Middle frontal gyrus (tissue), 1 donor: ENCODE data around the gene BPI.
"Not testable (repeated sequence)": the region's sequence is repeated elsewhere in the genome, so short reads cannot be mapped to it uniquely, and the experiment has no call there.

Source experiments
- DNase-seq: peaks from one replicate; pipeline ENCODE4 v3.0.0-alpha.2; 2015; ENCODE audit warnings: low spot score; ENCODE audit errors: extremely low spot score

The BPI gene

GRCh38 chr20:38303908-38304379 is at the start of gene BPI:
TSS of gene BPI (plus strand) at chr20:38304156. CDS start at chr20:38304224, 68 bp downstream.
- no peak for DNase-seq

DNA sequence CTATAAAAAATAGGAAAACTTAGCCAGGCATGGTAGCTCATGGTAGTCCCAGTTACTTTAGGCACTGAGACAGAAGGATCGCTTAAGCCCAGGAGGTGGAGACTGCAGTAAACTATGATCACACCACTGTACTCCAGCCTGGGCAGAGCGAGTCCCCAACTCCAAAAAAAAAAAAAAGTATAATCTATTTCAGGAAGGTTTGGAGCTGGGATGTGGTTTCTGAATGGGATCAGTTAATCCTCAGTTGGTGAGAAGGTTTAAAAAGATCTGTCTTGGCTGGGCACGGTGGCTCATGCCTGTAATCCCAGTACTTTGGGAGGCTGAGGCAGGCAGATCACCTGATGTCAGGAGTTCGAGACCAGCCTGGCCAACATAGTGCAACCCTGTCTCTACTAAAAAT is 49.3 kb upstream of the BPI start:
- not testable (repeated sequence) for DNase-seq

DNA sequence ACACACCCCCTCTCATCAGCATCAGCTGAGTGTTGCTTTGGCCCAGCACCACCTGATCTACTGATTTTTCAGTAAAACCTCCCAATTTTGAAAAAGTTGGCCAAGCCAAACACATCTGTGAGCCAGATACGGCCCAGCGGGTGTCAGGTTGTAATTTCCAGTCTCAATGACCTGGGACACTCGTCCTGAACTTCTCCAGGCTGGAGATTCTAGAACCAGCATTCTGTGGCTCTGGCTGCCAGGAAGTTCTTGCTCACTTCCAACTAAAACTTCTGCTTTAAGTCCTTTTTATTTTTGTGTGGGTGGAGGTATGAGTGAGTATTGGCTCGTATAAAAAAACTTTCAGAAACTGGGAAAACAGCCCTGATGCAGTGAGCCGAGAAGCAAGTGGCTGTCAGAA is 48.6 kb upstream of the BPI start:
- peak; percentile 7 for DNase-seq

DNA sequence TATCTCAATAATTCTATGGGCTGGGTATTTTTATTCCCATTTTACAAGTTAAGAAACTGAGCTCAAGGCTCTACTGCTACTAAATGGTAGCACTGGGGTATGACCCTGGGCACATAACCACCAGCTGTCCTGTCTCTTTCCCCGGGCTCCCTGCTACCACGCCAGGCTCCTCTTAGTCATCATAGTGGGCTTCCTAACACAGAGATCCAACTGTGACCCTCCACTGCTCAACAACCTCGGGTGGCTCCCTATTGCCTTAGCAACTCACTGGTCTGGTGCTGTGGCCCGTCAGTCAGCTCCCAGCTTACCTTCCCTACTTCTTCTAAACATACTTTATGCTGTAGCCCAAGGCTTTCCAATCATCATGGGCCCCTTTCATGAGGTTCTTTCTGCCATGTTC is 47.9 kb upstream of the BPI start:
- DNase-seq, result no peak

GRCh38 chr20:38256966-38257365 is 47.0 kb upstream of the BPI start:
- DNase-seq, result no peak

GRCh38 chr20:38258545-38259215 is 45.3 kb upstream of the BPI start:
- DNase-seq, result no peak

GRCh38 chr20:38260025-38260377 is 44.0 kb upstream of the BPI start:
- no peak for DNase-seq

DNA sequence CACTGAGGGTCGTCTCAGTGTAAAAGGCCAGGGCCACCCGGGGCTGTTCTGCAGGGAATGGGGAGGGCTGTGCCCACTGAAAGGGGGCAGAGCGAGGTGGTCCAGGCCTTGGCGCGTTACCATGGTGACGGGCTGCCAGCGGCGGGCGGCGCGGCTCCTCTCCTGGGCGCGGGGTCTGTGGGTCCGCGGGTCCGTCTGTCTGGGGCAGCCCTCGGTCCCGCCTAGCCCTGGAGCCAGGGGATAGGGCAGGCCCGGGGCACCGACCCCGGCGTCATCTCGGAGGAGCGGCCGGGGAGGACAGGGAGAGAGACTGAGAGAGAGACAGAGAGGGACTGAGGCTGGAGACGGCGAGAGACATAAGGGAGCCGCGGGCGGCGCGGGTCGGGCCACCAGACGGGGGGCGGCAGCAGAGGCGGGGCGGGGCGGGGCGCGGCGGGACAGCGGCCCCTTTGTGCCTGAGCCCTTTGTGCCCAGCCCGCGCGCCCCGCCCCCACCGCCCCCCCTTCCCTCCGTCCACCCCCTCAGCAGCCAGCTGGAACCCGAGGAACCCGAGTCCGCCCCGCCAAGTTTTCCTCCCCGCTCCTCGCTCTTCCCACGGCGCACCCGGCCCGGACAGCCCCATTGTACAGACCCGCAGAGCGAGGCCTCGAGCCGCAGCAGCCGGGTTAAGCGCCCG is 43.4 kb upstream of the BPI start, which contains the start of gene KIAA1755:
Gene KIAA1755 (minus strand): TSS at position 358 of the 676 bp plus-strand sequence. CDS start 235 bp downstream, at position 123.
- DNase-seq, result peak; percentile 23

GRCh38 chr20:38261054-38261390 is 42.9 kb upstream of the BPI start:
- DNase-seq, result no peak

DNA sequence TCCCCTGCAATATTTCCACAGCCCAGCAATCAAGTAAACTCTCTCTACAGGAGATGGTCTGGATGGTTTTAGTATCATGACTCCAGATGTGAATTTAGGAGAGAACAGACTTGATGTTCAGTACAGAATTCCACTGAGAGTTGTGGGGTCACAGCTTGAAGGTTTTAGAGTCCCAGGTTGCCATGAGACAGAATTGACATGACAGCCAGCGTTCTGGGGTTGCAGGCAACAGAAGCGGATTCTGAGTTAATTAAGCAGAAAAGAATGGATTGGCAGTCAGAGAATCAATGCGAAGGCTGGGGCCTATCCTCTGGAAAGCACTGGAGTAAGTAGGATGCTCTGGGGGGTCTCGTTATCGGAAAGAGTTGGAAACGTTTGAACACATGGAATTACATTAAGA is 41.0 kb upstream of the BPI start:
- DNase-seq, result no peak

- DNase-seq, result no peak
Measured at GRCh38 chr20:38266426-38266825, 37.5 kb upstream of the BPI start.

- DNase-seq, result no peak
Measured at GRCh38 chr20:38267296-38267695, 36.7 kb upstream of the BPI start.

DNA sequence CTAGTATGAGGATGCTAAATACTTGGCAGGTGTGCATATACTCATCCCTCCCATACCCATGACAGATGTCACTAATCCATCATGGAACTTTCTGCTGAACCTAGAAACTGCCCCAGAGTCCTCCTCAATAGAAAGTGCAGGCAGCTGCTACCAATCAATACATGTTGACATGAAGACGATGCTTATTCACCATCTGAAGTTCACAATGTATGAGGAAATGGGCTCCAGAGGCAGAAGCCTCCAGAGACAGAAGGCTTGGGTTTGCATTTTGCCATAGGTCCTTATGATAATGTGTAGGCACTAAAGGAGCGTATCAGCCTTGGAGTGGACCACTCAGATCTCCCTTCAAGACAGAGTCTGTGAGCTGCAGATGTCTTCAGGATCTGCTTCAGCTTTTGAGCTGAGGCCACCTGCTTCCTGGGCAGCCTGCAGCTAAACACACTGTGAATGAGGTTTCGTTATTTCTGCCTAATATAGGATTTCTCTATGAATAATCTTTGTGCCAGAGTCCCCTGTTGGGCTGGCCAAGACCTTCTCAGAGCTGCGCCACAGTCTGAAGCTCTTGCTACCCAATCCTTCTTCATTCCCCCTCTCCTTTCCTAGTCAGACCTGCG is 35.9 kb upstream of the BPI start:
- DNase-seq, result no peak

GRCh38 chr20:38269040-38269439 is 34.9 kb upstream of the BPI start:
- DNase-seq, result no peak

DNA sequence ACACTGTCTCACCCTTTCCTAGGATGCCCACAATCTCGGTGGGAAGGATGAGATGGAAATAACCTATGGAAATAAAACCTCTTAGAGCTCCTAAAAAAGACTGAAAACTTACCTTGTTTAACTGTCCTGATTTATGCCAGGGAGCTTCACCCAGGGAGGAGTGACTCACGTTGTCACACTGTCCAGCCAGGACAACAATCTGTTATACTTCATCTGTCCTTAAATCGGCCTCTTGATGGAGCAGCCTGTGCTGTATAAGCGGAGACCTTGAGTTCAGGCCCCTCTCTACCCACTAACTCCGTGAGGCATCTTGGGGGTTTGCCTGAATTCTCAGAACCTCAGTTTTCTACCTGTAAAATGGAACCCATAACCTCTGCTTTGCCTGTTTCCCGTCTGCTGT is 34.2 kb upstream of the BPI start:
- no peak for DNase-seq

DNA sequence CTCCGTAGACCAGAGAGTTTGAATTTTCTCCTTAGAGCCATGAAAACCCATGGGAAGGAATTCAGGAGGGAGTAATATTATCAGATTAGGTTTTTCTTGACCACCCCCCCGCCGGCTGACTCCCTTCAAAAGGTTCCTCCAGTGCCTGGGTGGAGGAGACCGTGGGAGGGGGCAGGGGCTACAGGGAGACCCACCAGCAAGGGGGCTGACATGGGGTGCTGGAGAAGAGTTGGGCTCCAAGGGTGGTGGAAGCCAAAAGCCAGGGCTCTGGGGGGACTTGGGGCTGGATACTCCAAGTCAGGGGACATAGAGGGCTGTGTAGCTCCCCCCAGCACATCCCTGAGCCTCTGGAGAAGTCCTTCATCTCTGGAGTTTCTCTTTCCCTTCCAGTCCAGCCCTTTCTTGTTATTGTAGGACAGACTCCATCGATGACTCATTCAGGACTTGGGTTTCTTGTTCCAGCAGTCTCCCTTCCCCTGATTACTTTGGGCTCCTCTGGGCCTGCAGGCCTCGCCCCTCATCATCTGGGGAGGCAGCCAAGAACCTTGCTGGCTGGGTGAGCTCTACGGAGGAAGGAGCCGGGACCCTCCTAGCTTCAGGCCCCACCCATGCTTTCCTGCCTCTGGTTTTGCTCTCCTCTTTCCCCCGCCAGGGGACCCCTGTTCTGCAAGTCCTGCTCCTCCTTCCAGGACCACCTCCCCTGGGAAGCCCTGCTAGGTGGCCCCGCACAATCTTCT is 32.9 kb upstream of the BPI start:
- DNase-seq, result no peak

DNA sequence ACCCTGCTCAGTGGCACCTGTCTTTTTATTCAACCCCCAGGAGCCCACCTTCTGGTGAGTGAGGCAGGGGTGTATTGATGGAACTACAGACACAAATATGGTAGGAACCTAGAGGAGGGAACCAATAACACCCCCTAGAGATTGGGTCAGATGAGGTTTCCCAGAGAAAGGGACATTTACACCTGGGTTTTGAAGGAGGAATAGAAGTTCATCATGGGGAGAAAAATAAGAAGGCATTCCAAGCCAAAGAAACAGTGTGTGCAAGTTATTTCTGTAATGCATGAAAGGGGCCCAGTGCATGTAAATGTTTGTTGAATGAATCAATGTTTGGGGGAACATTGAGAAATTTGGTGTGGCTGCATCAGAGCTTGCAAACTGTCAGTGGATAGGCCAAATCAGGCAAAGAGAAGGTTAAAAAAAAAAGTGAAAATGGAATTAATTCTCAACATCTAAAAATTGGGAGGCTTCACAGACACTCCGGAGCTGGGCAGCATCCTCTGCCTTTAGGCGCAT is 32.3 kb upstream of the BPI start:
- DNase-seq, result no peak

DNA sequence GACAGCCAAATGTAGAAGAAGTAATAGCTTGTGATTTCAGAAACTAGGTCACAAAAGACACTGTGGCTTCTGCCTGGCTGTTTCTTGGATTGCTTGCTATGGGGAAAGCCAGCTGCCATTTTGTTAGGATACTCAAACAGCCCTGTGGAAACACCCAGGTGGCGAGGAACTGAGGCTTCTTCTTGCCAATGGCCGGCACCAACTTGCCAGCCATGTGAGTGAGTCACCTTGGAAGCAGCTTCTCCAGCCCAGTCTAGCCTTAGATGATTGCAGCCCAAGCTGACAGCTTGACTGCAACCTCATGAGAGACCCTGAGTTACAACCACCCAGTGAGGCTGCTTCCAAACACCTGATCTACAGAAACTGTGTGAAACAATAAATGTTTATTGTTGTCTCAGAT is 31.6 kb upstream of the BPI start:
- DNase-seq, result no peak

GRCh38 chr20:38272961-38273360 is 31.0 kb upstream of the BPI start:
- DNase-seq, result no peak

GRCh38 chr20:38275815-38276550 is 28.0 kb upstream of the BPI start:
- DNase-seq, result no peak

GRCh38 chr20:38277285-38277684 is 26.7 kb upstream of the BPI start:
- no peak for DNase-seq
